ENCODE measurements around the gene KRT14.
"Not testable (repeated sequence)": the region's sequence is repeated elsewhere in the genome, so short reads cannot be mapped to it uniquely, and the experiment has no call there.

The KRT14 gene

GRCh38 chr17:41622340-41623183 lies 35.9 kb upstream of the KRT14 start:
- DNase-seq: not testable (repeated sequence)

GRCh38 chr17:41621916-41622315 lies 35.2 kb upstream of the KRT14 start:
- DNase-seq: no peak

GRCh38 chr17:41621435-41621817 lies 34.7 kb upstream of the KRT14 start:
- DNase-seq: not testable (repeated sequence)

GRCh38 chr17:41620583-41621434 lies 34.1 kb upstream of the KRT14 start:
- no peak for DNase-seq

GRCh38 chr17:41619927-41620582 lies 33.4 kb upstream of the KRT14 start:
- not testable (repeated sequence) for DNase-seq

- DNase-seq: no peak
Observed at GRCh38 chr17:41619036-41619926, 32.6 kb upstream of the KRT14 start.

GRCh38 chr17:41618341-41619035 lies 31.8 kb upstream of the KRT14 start:
- no peak for DNase-seq

GRCh38 chr17:41617698-41618097 lies 31.0 kb upstream of the KRT14 start:
- no peak for DNase-seq

GRCh38 chr17:41617136-41617535 lies 30.4 kb upstream of the KRT14 start:
- DNase-seq: no peak

GRCh38 chr17:41616486-41616885 lies 29.8 kb upstream of the KRT14 start:
- DNase-seq: not testable (repeated sequence)

GRCh38 chr17:41615454-41615853 lies 28.8 kb upstream of the KRT14 start:
- DNase-seq: no peak

GRCh38 chr17:41614767-41615166 lies 28.1 kb upstream of the KRT14 start:
- not testable (repeated sequence) for DNase-seq

- no peak for DNase-seq
Observed at GRCh38 chr17:41614098-41614497, 27.4 kb upstream of the KRT14 start.

GRCh38 chr17:41613277-41614082 lies 26.8 kb upstream of the KRT14 start:
- DNase-seq: no peak

GRCh38 chr17:41612376-41613160 lies 25.9 kb upstream of the KRT14 start, which contains the start of gene KRT16:
TSS of gene KRT16 (minus strand) at chr17:41612767. CDS start at chr17:41612688, 79 bp downstream.
- not testable (repeated sequence) for DNase-seq

- DNase-seq: no peak
Observed at GRCh38 chr17:41610965-41611640, 24.4 kb upstream of the KRT14 start.

- DNase-seq: not testable (repeated sequence)
Observed at GRCh38 chr17:41610061-41610517, 23.4 kb upstream of the KRT14 start.

- DNase-seq: not testable (repeated sequence)
Observed at GRCh38 chr17:41606930-41607329, 20.2 kb upstream of the KRT14 start.

- no peak for DNase-seq
Observed at GRCh38 chr17:41602524-41602923, 15.8 kb upstream of the KRT14 start.

Measured in CD4-positive, alpha-beta T cell treated with Interleukin-17A for 1 hour (primary cell).